ENCODE results near the gene TMEM213.

DNA sequence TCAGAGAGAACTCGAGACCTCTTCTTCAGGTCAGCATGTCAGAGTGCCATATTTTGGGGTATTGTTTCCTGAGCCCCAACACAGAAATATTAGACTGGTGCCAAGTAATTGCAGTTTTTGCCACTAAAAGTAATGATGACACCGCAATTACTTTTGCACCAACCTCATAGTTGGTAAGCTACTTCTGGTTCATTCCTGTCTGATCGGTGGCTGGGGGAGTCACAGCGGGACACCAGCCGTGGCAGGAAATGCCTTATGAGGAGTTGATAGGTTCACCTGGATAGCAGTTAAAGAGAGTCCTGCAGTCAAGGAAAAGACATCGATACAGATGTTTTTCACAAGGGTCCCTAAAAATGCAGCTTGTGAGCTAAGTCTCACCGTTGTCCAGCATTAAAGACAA lies 24.1 kb downstream of the TMEM213 start:
- no peak for TF ChIP-seq TAF1 (IDR thresholded peaks at IDR 0.05; ENCODE audit: low read depth)
- TF ChIP-seq, protein P1, sequence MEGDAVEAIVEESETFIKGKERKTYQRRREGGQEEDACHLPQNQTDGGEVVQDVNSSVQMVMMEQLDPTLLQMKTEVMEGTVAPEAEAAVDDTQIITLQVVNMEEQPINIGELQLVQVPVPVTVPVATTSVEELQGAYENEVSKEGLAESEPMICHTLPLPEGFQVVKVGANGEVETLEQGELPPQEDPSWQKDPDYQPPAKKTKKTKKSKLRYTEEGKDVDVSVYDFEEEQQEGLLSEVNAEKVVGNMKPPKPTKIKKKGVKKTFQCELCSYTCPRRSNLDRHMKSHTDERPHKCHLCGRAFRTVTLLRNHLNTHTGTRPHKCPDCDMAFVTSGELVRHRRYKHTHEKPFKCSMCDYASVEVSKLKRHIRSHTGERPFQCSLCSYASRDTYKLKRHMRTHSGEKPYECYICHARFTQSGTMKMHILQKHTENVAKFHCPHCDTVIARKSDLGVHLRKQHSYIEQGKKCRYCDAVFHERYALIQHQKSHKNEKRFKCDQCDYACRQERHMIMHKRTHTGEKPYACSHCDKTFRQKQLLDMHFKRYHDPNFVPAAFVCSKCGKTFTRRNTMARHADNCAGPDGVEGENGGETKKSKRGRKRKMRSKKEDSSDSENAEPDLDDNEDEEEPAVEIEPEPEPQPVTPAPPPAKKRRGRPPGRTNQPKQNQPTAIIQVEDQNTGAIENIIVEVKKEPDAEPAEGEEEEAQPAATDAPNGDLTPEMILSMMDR (IDR thresholded peaks at IDR 0.05; ENCODE audit: poor library complexity, severe bottlenecking), result no peak
